Prostate gland (tissue), 2 donors: ENCODE measurements around the gene TMEM208.

Experiments used
- POLR2A ChIP-seq: fragments of 450-650 bp; IDR thresholded peaks from one replicate; pipeline ENCODE4 v1.6.1; 2016; ENCODE audit warnings: antibody characterized with exemption, mild to moderate bottlenecking
- TF ChIP-seq, protein P1 (sequence below), 4 experiments: fragments of 200-600 bp in 2 of 4; fragments of 450-650 bp in 2 of 4; sonication (generic) in 2 of 4; IDR thresholded peaks; 1 replicate in 3 of 4; 2 replicates in 1 of 4; pipeline ENCODE4 v1.5.1; 2016 to 2019; ENCODE audit warnings: antibody characterized with exemption in 4 of 4, mild to moderate bottlenecking in 2 of 4, moderate library complexity in 2 of 4

DNA sequence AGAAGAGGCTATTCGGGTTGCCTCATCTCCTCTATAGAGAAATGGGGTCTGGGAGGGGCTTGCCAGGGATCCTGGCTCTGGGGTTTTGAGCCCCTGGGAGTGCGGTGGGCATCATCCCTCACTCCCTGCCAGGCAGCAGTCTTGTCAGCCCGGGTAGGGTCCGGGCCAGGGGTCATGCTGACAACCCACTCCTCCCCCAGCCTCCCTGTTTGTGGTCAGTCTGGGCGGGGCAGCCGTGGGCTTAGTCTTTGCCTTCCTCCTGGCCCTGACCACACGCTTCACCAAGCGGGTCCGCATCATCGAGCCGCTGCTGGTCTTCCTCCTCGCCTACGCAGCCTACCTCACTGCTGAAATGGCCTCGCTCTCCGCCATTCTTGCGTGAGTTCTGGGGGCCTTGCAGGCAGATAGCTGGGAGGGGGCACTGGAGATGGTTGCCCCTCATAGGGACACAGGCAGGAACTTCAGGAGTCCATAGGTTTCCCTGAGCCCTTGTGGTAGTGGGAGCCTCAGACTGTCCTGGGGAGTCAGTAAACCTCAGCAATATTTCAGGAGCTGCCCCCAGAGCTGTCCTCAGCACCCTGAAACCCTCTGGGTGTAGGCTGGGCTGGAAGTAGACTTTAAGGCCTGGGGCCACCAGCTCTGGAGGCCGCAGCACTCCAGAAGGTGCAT is 28.8 kb downstream of the TMEM208 start:
- TF ChIP-seq, protein P1, sequence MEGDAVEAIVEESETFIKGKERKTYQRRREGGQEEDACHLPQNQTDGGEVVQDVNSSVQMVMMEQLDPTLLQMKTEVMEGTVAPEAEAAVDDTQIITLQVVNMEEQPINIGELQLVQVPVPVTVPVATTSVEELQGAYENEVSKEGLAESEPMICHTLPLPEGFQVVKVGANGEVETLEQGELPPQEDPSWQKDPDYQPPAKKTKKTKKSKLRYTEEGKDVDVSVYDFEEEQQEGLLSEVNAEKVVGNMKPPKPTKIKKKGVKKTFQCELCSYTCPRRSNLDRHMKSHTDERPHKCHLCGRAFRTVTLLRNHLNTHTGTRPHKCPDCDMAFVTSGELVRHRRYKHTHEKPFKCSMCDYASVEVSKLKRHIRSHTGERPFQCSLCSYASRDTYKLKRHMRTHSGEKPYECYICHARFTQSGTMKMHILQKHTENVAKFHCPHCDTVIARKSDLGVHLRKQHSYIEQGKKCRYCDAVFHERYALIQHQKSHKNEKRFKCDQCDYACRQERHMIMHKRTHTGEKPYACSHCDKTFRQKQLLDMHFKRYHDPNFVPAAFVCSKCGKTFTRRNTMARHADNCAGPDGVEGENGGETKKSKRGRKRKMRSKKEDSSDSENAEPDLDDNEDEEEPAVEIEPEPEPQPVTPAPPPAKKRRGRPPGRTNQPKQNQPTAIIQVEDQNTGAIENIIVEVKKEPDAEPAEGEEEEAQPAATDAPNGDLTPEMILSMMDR (IDR thresholded peaks at IDR 0.05) = no peak
- TF ChIP-seq POLR2A = no peak
